Lung microvascular endothelial cell (primary cell): ENCODE measurements around the gene ERICH6. TPM values are rescaled to one million over a fixed set of nuclear protein-coding genes. Genes with fewer than 3 reads are reported as not detected.

Experiments
- DNase-seq, 2 donors: peaks; one replicate each; pipeline versions ENCODE4 v3.0.0 to v3.0.0-alpha.2; 2010; ENCODE audit warnings: low read depth in 2 of 2
- total RNA-seq: library from RNA; depleted of rRNA; stranded (reverse); fragments of >200 nt; gene quantifications from 2 replicates; pipeline ENCODE4 v1.2.1, GENCODE V29; 2014

The ERICH6 gene
- total RNA-seq, 1 donor from 2014 or later = not detected

- DNase-seq = peak in 1 of 2 donors; percentile 63
Observed at GRCh38 chr3:150613709-150614480, 89.8 kb downstream of the ERICH6 start.

- no peak for DNase-seq
Observed at GRCh38 chr3:150613034-150613433, 90.7 kb downstream of the ERICH6 start.

GRCh38 chr3:150612494-150612893 lies 91.2 kb downstream of the ERICH6 start:
- no peak for DNase-seq

- no peak for DNase-seq
Observed at GRCh38 chr3:150611666-150612065, 92.1 kb downstream of the ERICH6 start.

GRCh38 chr3:150610785-150611184 lies 92.9 kb downstream of the ERICH6 start:
- peak in 1 of 2 donors; percentile 30 for DNase-seq

GRCh38 chr3:150609988-150610387 lies 93.7 kb downstream of the ERICH6 start:
- DNase-seq = no peak

Other genes starting within 250 kb of the ERICH6 start
- gene SERP1, start 157.4 kb downstream of the ERICH6 start, total RNA-seq = 82.4 and 134 TPM in 2 replicates
- 117 and 221 TPM in 2 replicates for gene EIF2A, start 157.1 kb downstream of the ERICH6 start, total RNA-seq
- 44.9 and 88.7 TPM in 2 replicates for gene SELENOT, start 100.6 kb downstream of the ERICH6 start, total RNA-seq
- 7.8 and 14.5 TPM in 2 replicates for gene SIAH2, start 59.2 kb upstream of the ERICH6 start, total RNA-seq
- gene MINDY4B, start 201.5 kb upstream of the ERICH6 start, total RNA-seq = not detected in 2 replicates